Osteoblast (primary cell): ENCODE data around the gene COQ4. TPM values are rescaled to one million over a fixed set of nuclear protein-coding genes. Genes with fewer than 3 reads are reported as not detected.

ENCODE experiments used
- DNase-seq: peaks from one replicate; pipeline ENCODE4 v3.0.0; 2011; ENCODE audit warnings: low spot score, mixed read lengths; ENCODE audit not compliant: insufficient read length; ENCODE audit errors: missing footprints
- H2AFZ ChIP-seq: 2 replicates; pipeline ENCODE4 v1.6.0; 2011; ENCODE audit warnings: mild to moderate bottlenecking, low read length
- H3K27ac ChIP-seq: 2 replicates; pipeline ENCODE4 v1.5.1; 2011; ENCODE audit warnings: mild to moderate bottlenecking, low read depth, low read length, moderate library complexity
- H3K27me3 ChIP-seq: 2 replicates; pipeline ENCODE4 v1.6.0; 2012; ENCODE audit warnings: mild to moderate bottlenecking, control low read depth, inconsistent platforms, low read length, moderate library complexity; ENCODE audit not compliant: insufficient read depth
- H3K36me3 ChIP-seq: 2 replicates; pipeline ENCODE4 v1.5.1; 2011; ENCODE audit warnings: mild to moderate bottlenecking, low read length, control low read depth, moderate library complexity; ENCODE audit not compliant: insufficient read depth
- H3K4me1 ChIP-seq: 2 replicates; pipeline ENCODE4 v1.5.1; 2011; ENCODE audit warnings: mild to moderate bottlenecking, low read length, control low read depth, moderate library complexity; ENCODE audit not compliant: insufficient read depth
- H3K4me2 ChIP-seq: 2 replicates; pipeline ENCODE4 v1.6.0; 2011; ENCODE audit warnings: mild to moderate bottlenecking, low read length; ENCODE audit not compliant: insufficient read depth
- H3K4me3 ChIP-seq: fragments of 200-600 bp; sonication (generic); 3 replicates; pipeline ENCODE4 v1.5.1; 2012; ENCODE audit warnings: mild to moderate bottlenecking, low read length, inconsistent platforms; ENCODE audit not compliant: insufficient read depth
- H3K79me2 ChIP-seq: 2 replicates; pipeline ENCODE4 v1.6.0; 2012; ENCODE audit warnings: mild to moderate bottlenecking, low read length, control low read depth, inconsistent platforms; ENCODE audit not compliant: insufficient read depth
- H3K9me3 ChIP-seq: 2 replicates; pipeline ENCODE4 v1.5.1; 2011; ENCODE audit warnings: low read depth, low read length, control low read depth
- H4K20me1 ChIP-seq: 2 replicates; pipeline ENCODE4 v1.6.0; 2012; ENCODE audit warnings: mild to moderate bottlenecking, low read length, control low read depth; ENCODE audit not compliant: insufficient read depth
- CTCF ChIP-seq: IDR thresholded peaks from 2 replicates; pipeline ENCODE4 v1.5.1; 2011; ENCODE audit warnings: mild to moderate bottlenecking, low read depth, low read length, moderate library complexity; ENCODE audit errors: extremely low read depth
- total RNA-seq: library from RNA; depleted of rRNA; stranded (reverse); fragments of >200 nt; gene quantifications from 2 replicates; pipeline ENCODE4 v1.2.3, GENCODE V29; 2012

Gene COQ4
- total RNA-seq, 1 donor: 34.7 TPM

GRCh38 chr9:128325629-128326028 lies 3.0 kb downstream of the COQ4 start:
- TF ChIP-seq CTCF: no peak
- Histone ChIP-seq H3K4me1 (peaks cover 19% of the 10 kb centered on the region), H2AFZ (no peak overlapping the region), H3K27me3 (no peaks in the 10 kb centered on the region), H3K79me2 (peaks cover 47% of the 10 kb centered on the region), H4K20me1 (peaks cover 9% of the 10 kb centered on the region), H3K36me3 (peaks cover 40% of the 10 kb centered on the region), H3K27ac (no peak overlapping the region), H3K4me2 (no peak overlapping the region), H3K4me3 (no peak overlapping the region), H3K9me3 (no peaks in the 10 kb centered on the region)
- DNase-seq: peak; percentile 56

GRCh38 chr9:128333451-128333869 lies 10.8 kb downstream of the COQ4 start:
- Histone ChIP-seq H3K36me3 (peaks cover 22% of the 10 kb centered on the region), H3K4me1 (no peaks in the 10 kb centered on the region), H3K4me3 (no peak overlapping the region), H3K9me3 (no peaks in the 10 kb centered on the region), H2AFZ (no peak overlapping the region), H4K20me1 (no peaks in the 10 kb centered on the region), H3K27ac (no peak overlapping the region), H3K27me3 (no peaks in the 10 kb centered on the region), H3K4me2 (no peak overlapping the region), H3K79me2 (no peaks in the 10 kb centered on the region)
- TF ChIP-seq CTCF: no peak
- DNase-seq: peak; percentile 34

- H2AFZ ChIP-seq: no peak overlapping the region
- no peaks in the 10 kb centered on the region for H3K9me3 ChIP-seq
- no peak overlapping the region for H3K4me3 ChIP-seq
- no peaks in the 10 kb centered on the region for H3K27me3 ChIP-seq
- H3K36me3 ChIP-seq: peaks cover 19% of the 10 kb centered on the region
- peaks cover 4% of the 10 kb centered on the region for H3K4me1 ChIP-seq
- no peaks in the 10 kb centered on the region for H3K79me2 ChIP-seq
- no peak overlapping the region for H3K27ac ChIP-seq
- DNase-seq: peak; percentile 26
- H3K4me2 ChIP-seq: no peak overlapping the region
- H4K20me1 ChIP-seq: no peaks in the 10 kb centered on the region
- TF ChIP-seq CTCF: no peak
These were observed 12.5 kb downstream of the COQ4 start for GRCh38 chr9:128335161-128335560.

- Histone ChIP-seq H3K27ac (no peak overlapping the region), H3K4me2 (no peak overlapping the region), H3K79me2 (peaks cover 2% of the 10 kb centered on the region), H2AFZ (no peak overlapping the region), H3K4me3 (no peak overlapping the region), H4K20me1 (no peaks in the 10 kb centered on the region), H3K27me3 (no peaks in the 10 kb centered on the region), H3K4me1 (peaks cover 4% of the 10 kb centered on the region), H3K36me3 (peaks cover 19% of the 10 kb centered on the region), H3K9me3 (no peaks in the 10 kb centered on the region)
- no peak for TF ChIP-seq CTCF
- peak; percentile 35 for DNase-seq
These were observed 13.3 kb downstream of the COQ4 start for GRCh38 chr9:128335914-128336313.
